Measurements from ENCODE around the gene NLN. TPM values are rescaled to one million over a fixed set of nuclear protein-coding genes. Genes with fewer than 3 reads are reported as not detected.

Gene NLN
- total RNA-seq, 1 experiment from 2014 or later, result 42.1 TPM

DNA sequence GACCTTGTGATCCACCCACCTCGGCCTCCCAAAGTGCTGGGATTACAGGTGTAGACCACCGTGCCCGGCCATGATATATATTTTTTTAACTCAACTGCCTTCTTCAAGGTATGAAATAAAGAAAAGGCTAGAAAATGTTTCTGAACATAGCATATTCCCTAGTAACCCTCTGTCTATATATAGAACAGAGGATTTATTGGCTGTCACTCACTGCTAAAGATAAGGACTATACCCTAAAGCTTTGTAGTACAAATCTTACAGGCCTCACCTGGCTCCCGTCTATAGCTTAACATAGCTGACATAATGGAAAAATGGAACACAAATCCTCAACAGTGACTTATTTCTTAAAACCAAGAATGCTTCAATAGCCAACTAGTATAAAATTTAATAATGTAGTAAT is 14.3 kb upstream of the NLN start:
- Mint-ChIP-seq H3K27me3 (ENCODE audit: insufficient read depth, unreplicated experiment) (no peaks in the 10 kb centered on the region), H3K4me1 (ENCODE audit: insufficient read depth, unreplicated experiment) (no peaks in the 10 kb centered on the region), H3K9me3 (ENCODE audit: unreplicated experiment) (no peaks in the 10 kb centered on the region), H3K36me3 (ENCODE audit: insufficient read depth, unreplicated experiment) (peaks cover 35% of the 10 kb centered on the region), H3K27ac (ENCODE audit: low read depth, unreplicated experiment) (no peak overlapping the region), H3K4me3 (ENCODE audit: unreplicated experiment) (no peak overlapping the region)
- TF ChIP-seq, protein P1, sequence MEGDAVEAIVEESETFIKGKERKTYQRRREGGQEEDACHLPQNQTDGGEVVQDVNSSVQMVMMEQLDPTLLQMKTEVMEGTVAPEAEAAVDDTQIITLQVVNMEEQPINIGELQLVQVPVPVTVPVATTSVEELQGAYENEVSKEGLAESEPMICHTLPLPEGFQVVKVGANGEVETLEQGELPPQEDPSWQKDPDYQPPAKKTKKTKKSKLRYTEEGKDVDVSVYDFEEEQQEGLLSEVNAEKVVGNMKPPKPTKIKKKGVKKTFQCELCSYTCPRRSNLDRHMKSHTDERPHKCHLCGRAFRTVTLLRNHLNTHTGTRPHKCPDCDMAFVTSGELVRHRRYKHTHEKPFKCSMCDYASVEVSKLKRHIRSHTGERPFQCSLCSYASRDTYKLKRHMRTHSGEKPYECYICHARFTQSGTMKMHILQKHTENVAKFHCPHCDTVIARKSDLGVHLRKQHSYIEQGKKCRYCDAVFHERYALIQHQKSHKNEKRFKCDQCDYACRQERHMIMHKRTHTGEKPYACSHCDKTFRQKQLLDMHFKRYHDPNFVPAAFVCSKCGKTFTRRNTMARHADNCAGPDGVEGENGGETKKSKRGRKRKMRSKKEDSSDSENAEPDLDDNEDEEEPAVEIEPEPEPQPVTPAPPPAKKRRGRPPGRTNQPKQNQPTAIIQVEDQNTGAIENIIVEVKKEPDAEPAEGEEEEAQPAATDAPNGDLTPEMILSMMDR (IDR thresholded peaks at IDR 0.05; ENCODE audit: unreplicated experiment), result no peak
- intact Hi-C loops (cut with micrococcal nuclease), result no loop called here
- ChIA-PET CTCF (no interaction called here), POLR2A (interaction anchor here (0.7 to 1.4 kb wide), 2 partner anchors 14 to 22 kb away, joined by 3 to 4 read pairs; partner anchors contain the start of gene SGTB)
- no TSS peak for BruUV-seq (replicated peaks)
- DNase-seq (ENCODE audit: unreplicated experiment), result no peak

DNA sequence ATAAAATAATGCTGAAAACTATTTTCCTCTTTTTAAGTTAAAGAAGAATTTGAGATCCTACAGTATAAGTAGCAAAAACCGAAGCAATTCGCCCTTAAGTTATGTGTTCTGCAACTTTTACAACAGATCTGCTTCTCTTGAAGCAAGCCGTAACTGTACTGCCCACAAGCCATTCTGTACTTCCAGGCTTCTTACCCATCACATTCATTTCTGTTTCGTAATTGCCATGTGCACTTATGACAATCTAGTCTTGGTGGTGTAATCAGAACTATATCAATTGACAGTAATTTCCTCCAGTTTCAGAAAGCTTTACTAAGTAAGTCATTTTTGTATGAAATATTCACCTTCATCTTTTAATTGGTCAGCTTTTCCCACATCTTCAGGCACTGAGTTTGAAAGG is 13.9 kb upstream of the NLN start:
- Mint-ChIP-seq H3K27me3 (ENCODE audit: insufficient read depth, unreplicated experiment) (no peaks in the 10 kb centered on the region), H3K4me3 (ENCODE audit: unreplicated experiment) (no peak overlapping the region), H3K27ac (ENCODE audit: low read depth, unreplicated experiment) (no peak overlapping the region), H3K36me3 (ENCODE audit: insufficient read depth, unreplicated experiment) (peaks cover 33% of the 10 kb centered on the region), H3K9me3 (ENCODE audit: unreplicated experiment) (no peaks in the 10 kb centered on the region), H3K4me1 (ENCODE audit: insufficient read depth, unreplicated experiment) (no peaks in the 10 kb centered on the region)
- intact Hi-C loops (cut with micrococcal nuclease), result no loop called here
- POLR2A ChIA-PET, result interaction anchor here (1.4 kb wide), 1 partner anchor 13 kb away, joined by 4 read pairs; the partner anchor contains the start of gene SGTB
- no TSS peak for BruUV-seq (replicated peaks)
- CTCF ChIA-PET, result interaction anchor here (0.6 kb wide), 1 partner anchor 197 kb away, joined by 3 read pairs; no protein-coding TSS in a partner anchor
- TF ChIP-seq, protein P1 (IDR thresholded peaks at IDR 0.05; ENCODE audit: unreplicated experiment), result no peak
- DNase-seq (ENCODE audit: unreplicated experiment), result no peak

DNA sequence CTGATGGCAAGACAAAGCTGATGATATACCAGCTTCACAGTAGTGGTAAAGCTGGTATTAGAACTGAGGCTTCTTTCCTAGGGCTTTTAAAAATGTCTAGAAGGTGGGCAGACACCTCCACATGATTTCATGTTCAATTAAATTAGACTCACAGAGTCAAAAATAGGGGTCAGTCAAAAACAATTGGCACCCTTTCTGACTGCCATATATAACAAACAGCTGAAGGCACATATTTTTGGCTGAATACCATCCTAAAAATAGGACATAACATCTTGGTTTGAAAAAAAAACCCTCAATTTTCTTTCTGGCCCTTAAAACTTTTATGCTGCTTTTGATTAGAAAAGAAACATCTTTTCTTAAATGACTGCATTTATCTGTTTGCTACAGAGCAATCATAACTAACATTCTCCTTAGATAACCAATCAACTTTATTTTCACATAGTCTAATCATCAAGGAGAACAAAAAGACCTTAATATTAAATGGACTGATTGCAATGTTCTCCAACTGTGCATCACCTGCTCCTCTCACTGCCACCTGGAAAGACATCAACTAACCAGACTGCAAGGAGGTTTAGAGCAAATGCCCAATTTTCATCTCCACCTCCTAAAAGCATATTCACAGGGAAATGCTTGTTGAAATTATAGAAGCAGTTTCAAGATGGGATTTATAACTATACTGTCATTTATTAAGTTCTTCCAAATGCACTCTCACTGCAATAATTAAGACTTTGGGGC is 3.3 kb upstream of the NLN start:
- DNase-seq (ENCODE audit: unreplicated experiment), result no peak
- H3K4me1 Mint-ChIP-seq (ENCODE audit: insufficient read depth, unreplicated experiment), result peaks cover 7% of the 10 kb centered on the region
- no peak overlapping the region for H3K4me3 Mint-ChIP-seq (ENCODE audit: unreplicated experiment)
- H3K27me3 Mint-ChIP-seq (ENCODE audit: insufficient read depth, unreplicated experiment), result no peaks in the 10 kb centered on the region
- BruUV-seq (replicated peaks), result no TSS peak
- no peaks in the 10 kb centered on the region for H3K36me3 Mint-ChIP-seq (ENCODE audit: insufficient read depth, unreplicated experiment)
- no peaks in the 10 kb centered on the region for H3K9me3 Mint-ChIP-seq (ENCODE audit: unreplicated experiment)
- no peak overlapping the region for H3K27ac Mint-ChIP-seq (ENCODE audit: low read depth, unreplicated experiment)
- ChIA-PET CTCF (interaction anchor here (0.7 kb wide), 1 partner anchor 54 kb away, joined by 3 read pairs; no protein-coding TSS in a partner anchor), POLR2A (no interaction called here)
- TF ChIP-seq, protein P1 (IDR thresholded peaks at IDR 0.05; ENCODE audit: unreplicated experiment), result no peak
- intact Hi-C loops (cut with micrococcal nuclease), result no loop called here

- DNase-seq (ENCODE audit: unreplicated experiment), result peak; percentile 56
- Mint-ChIP-seq H3K36me3 (ENCODE audit: insufficient read depth, unreplicated experiment) (no peaks in the 10 kb centered on the region), H3K4me1 (ENCODE audit: insufficient read depth, unreplicated experiment) (peaks cover 7% of the 10 kb centered on the region), H3K4me3 (ENCODE audit: unreplicated experiment) (peak overlapping the region; percentile 89), H3K9me3 (ENCODE audit: unreplicated experiment) (no peaks in the 10 kb centered on the region), H3K27ac (ENCODE audit: low read depth, unreplicated experiment) (no peak overlapping the region), H3K27me3 (ENCODE audit: insufficient read depth, unreplicated experiment) (no peaks in the 10 kb centered on the region)
- BruUV-seq (replicated peaks), result TSS peak; percentile 34
- ChIA-PET CTCF (interaction anchor here (0.6 to 1.0 kb wide), 4 partner anchors 10 to 437 kb away, joined by 3 to 5 read pairs (median 3); no protein-coding TSS in a partner anchor), POLR2A (interaction anchor here (0.6 to 4.3 kb wide), 18 partner anchors 10 to 423 kb away, joined by 3 to 65 read pairs (median 8); partner anchors contain the start of genes CENPK, ERBIN, PPWD1 and SHLD3)
- intact Hi-C loops (cut with micrococcal nuclease), result loop anchor here (2.0 to 5.0 kb wide), 2 partner anchors 206 to 424 kb away; partner anchors contain the start of genes ERBIN and SREK1
- TF ChIP-seq, protein P1 (IDR thresholded peaks at IDR 0.05; ENCODE audit: unreplicated experiment), result no peak
These were observed 820 bp upstream of the NLN start for GRCh38 chr5:65721050-65721719.

All from MCF 10A (cell line).